Measurements from ENCODE around the gene SLC22A16. TPM values are rescaled to one million over a fixed set of nuclear protein-coding genes. Genes with fewer than 3 reads are reported as not detected.
A peak's percentile ranks its signal among the peaks of the same experiment; 100 is the strongest.

Gene SLC22A16
- total and polyA plus RNA-seq, 2 of the 13 experiments (the other 11 are each of a cell fraction or from before 2014, with no cell fraction given): 0.04 TPM; not detected in 1

DNA sequence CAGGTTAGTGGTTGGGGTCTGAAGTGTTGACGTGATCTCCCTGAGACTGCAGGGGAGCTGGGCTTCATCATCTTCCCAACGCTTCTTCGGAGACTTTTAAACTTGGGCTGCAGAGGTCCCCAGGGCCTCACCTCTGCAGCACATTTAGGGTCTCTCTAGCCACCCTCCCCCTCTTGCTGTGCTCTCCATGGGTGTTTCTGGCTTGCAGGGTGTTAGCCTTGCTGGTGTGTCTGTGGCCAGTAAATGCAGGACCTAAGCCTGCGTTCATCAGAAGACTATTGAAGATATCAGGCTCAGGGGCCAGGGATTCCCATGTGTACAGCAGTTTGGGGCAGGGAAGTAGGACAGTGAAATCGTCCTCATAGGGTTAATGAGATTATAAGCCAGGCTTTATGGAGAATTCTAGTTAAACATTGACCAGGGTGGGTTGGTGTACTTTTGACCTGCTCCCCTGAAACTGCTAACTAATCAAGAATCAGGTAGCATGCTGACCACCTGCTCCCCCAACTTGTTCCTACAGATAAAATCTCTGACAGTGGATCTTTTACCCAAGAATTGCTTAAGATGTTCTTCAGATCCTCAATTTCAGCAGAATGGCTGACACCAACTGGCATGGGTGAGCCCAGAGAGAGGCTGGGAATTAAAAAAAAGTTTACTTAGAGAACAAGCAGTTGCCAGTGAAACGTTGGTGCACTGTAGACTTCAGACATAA lies 57.2 kb downstream of the SLC22A16 start (continued):
- TF ChIP-seq, protein P1, sequence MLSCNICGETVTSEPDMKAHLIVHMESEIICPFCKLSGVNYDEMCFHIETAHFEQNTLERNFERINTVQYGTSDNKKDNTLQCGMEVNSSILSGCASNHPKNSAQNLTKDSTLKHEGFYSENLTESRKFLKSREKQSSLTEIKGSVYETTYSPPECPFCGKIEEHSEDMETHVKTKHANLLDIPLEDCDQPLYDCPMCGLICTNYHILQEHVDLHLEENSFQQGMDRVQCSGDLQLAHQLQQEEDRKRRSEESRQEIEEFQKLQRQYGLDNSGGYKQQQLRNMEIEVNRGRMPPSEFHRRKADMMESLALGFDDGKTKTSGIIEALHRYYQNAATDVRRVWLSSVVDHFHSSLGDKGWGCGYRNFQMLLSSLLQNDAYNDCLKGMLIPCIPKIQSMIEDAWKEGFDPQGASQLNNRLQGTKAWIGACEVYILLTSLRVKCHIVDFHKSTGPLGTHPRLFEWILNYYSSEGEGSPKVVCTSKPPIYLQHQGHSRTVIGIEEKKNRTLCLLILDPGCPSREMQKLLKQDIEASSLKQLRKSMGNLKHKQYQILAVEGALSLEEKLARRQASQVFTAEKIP (CRISPR knock-in tag; IDR thresholded peaks at IDR 0.05; ENCODE audit: borderline replicate concordance): no peak
- TF ChIP-seq ZNF629 (CRISPR knock-in tag; conservative IDR thresholded peaks at IDR 0.05) (0 out of 2 replicates have a peak, but pooled peaks have one; percentile 8), POLR2A (IDR thresholded peaks at IDR 0.05; ENCODE audit: insufficient read depth in 1 of 2, low read depth in 2 of 2, low read length in 2 of 2) (peak; percentile 21 to 45; a peak in 1 of 4 replicates), KDM3A (CRISPR knock-in tag; IDR thresholded peaks at IDR 0.05; ENCODE audit: low read depth) (0 out of 2 replicates have a peak, but pooled peaks have one; percentile 51), ZNF350 (CRISPR knock-in tag; IDR thresholded peaks at IDR 0.05; ENCODE audit: borderline replicate concordance, low read depth) (peak; percentile 51; the same call in 1 of the 2 replicates), BCL6 (CRISPR knock-in tag; IDR thresholded peaks at IDR 0.05) (peak; percentile 54), BRD4 (CRISPR knock-in tag; IDR thresholded peaks at IDR 0.05) (peak; percentile 40; the same call in 1 of the 2 replicates)
- TF ChIP-seq, protein P2, sequence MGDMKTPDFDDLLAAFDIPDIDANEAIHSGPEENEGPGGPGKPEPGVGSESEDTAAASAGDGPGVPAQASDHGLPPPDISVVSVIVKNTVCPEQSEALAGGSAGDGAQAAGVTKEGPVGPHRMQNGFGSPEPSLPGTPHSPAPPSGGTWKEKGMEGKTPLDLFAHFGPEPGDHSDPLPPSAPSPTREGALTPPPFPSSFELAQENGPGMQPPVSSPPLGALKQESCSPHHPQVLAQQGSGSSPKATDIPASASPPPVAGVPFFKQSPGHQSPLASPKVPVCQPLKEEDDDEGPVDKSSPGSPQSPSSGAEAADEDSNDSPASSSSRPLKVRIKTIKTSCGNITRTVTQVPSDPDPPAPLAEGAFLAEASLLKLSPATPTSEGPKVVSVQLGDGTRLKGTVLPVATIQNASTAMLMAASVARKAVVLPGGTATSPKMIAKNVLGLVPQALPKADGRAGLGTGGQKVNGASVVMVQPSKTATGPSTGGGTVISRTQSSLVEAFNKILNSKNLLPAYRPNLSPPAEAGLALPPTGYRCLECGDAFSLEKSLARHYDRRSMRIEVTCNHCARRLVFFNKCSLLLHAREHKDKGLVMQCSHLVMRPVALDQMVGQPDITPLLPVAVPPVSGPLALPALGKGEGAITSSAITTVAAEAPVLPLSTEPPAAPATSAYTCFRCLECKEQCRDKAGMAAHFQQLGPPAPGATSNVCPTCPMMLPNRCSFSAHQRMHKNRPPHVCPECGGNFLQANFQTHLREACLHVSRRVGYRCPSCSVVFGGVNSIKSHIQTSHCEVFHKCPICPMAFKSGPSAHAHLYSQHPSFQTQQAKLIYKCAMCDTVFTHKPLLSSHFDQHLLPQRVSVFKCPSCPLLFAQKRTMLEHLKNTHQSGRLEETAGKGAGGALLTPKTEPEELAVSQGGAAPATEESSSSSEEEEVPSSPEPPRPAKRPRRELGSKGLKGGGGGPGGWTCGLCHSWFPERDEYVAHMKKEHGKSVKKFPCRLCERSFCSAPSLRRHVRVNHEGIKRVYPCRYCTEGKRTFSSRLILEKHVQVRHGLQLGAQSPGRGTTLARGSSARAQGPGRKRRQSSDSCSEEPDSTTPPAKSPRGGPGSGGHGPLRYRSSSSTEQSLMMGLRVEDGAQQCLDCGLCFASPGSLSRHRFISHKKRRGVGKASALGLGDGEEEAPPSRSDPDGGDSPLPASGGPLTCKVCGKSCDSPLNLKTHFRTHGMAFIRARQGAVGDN (CRISPR knock-in tag; IDR thresholded peaks at IDR 0.05): peak; percentile 19; the same call in 1 of the 2 replicates
- TF ChIP-seq, protein P3, sequence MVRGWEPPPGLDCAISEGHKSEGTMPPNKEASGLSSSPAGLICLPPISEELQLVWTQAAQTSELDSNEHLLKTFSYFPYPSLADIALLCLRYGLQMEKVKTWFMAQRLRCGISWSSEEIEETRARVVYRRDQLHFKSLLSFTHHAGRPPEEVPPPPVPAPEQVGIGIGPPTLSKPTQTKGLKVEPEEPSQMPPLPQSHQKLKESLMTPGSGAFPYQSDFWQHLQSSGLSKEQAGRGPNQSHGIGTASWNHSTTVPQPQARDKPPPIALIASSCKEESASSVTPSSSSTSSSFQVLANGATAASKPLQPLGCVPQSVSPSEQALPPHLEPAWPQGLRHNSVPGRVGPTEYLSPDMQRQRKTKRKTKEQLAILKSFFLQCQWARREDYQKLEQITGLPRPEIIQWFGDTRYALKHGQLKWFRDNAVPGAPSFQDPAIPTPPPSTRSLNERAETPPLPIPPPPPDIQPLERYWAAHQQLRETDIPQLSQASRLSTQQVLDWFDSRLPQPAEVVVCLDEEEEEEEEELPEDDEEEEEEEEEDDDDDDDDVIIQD (CRISPR knock-in tag; IDR thresholded peaks at IDR 0.05; ENCODE audit: low read depth): 0 out of 2 replicates have a peak, but pooled peaks have one; percentile 9
- TF ChIP-seq, protein P4, sequence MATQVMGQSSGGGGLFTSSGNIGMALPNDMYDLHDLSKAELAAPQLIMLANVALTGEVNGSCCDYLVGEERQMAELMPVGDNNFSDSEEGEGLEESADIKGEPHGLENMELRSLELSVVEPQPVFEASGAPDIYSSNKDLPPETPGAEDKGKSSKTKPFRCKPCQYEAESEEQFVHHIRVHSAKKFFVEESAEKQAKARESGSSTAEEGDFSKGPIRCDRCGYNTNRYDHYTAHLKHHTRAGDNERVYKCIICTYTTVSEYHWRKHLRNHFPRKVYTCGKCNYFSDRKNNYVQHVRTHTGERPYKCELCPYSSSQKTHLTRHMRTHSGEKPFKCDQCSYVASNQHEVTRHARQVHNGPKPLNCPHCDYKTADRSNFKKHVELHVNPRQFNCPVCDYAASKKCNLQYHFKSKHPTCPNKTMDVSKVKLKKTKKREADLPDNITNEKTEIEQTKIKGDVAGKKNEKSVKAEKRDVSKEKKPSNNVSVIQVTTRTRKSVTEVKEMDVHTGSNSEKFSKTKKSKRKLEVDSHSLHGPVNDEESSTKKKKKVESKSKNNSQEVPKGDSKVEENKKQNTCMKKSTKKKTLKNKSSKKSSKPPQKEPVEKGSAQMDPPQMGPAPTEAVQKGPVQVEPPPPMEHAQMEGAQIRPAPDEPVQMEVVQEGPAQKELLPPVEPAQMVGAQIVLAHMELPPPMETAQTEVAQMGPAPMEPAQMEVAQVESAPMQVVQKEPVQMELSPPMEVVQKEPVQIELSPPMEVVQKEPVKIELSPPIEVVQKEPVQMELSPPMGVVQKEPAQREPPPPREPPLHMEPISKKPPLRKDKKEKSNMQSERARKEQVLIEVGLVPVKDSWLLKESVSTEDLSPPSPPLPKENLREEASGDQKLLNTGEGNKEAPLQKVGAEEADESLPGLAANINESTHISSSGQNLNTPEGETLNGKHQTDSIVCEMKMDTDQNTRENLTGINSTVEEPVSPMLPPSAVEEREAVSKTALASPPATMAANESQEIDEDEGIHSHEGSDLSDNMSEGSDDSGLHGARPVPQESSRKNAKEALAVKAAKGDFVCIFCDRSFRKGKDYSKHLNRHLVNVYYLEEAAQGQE (IDR thresholded peaks at IDR 0.05; ENCODE audit: borderline replicate concordance in 1 of 2, low read depth in 1 of 2, low read length in 2 of 2): peak in 1 of 2 experiments; percentile 42; a peak in 1 of 4 replicates
- TF ChIP-seq, protein P5, sequence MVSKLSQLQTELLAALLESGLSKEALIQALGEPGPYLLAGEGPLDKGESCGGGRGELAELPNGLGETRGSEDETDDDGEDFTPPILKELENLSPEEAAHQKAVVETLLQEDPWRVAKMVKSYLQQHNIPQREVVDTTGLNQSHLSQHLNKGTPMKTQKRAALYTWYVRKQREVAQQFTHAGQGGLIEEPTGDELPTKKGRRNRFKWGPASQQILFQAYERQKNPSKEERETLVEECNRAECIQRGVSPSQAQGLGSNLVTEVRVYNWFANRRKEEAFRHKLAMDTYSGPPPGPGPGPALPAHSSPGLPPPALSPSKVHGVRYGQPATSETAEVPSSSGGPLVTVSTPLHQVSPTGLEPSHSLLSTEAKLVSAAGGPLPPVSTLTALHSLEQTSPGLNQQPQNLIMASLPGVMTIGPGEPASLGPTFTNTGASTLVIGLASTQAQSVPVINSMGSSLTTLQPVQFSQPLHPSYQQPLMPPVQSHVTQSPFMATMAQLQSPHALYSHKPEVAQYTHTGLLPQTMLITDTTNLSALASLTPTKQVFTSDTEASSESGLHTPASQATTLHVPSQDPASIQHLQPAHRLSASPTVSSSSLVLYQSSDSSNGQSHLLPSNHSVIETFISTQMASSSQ (IDR thresholded peaks at IDR 0.05; ENCODE audit: low read depth): peak; percentile 97
- TF ChIP-seq, protein P5 (CRISPR knock-in tag; IDR thresholded peaks at IDR 0.05; ENCODE audit: borderline replicate concordance): peak; percentile 97

All from HepG2 (cell line).